HG02588 (cell line): Measurements from ENCODE around the gene SLC22A15.
"Not testable (repeated sequence)": the region's sequence is repeated elsewhere in the genome, so short reads cannot be mapped to it uniquely, and the experiment has no call there.

Source experiments
- ATAC-seq: cut with Tn5 transposase; IDR thresholded peaks from one replicate; pipeline ENCODE4 v1.9.1; 2021; ENCODE audit warnings: mild to moderate bottlenecking, moderate library complexity; ENCODE audit not compliant: unreplicated experiment

Gene SLC22A15

GRCh38 chr1:115976062-115976920 is at the start of gene SLC22A15:
TSS of gene SLC22A15 (plus strand) at chr1:115976513. CDS start at chr1:115976628, 115 bp downstream.
- peak; percentile 90 for ATAC-seq

GRCh38 chr1:115927971-115928370 is 48.3 kb upstream of the SLC22A15 start:
- ATAC-seq = no peak

GRCh38 chr1:115929881-115930280 is 46.4 kb upstream of the SLC22A15 start:
- no peak for ATAC-seq

GRCh38 chr1:115933625-115934024 is 42.7 kb upstream of the SLC22A15 start:
- ATAC-seq = no peak

GRCh38 chr1:115939455-115939854 is 36.9 kb upstream of the SLC22A15 start:
- ATAC-seq = no peak

- ATAC-seq = no peak
Measured at GRCh38 chr1:115946116-115946515, 30.2 kb upstream of the SLC22A15 start.

GRCh38 chr1:115949156-115949555 is 27.2 kb upstream of the SLC22A15 start:
- no peak for ATAC-seq

- ATAC-seq = no peak
Measured at GRCh38 chr1:115951560-115951959, 24.8 kb upstream of the SLC22A15 start.

- no peak for ATAC-seq
Measured at GRCh38 chr1:115952547-115952946, 23.8 kb upstream of the SLC22A15 start.

GRCh38 chr1:115953180-115953579 is 23.1 kb upstream of the SLC22A15 start:
- ATAC-seq = no peak

GRCh38 chr1:115954684-115955083 is 21.6 kb upstream of the SLC22A15 start:
- no peak for ATAC-seq

- no peak for ATAC-seq
Measured at GRCh38 chr1:115955228-115955627, 21.1 kb upstream of the SLC22A15 start.

- no peak for ATAC-seq
Measured at GRCh38 chr1:115958866-115959265, 17.4 kb upstream of the SLC22A15 start.

GRCh38 chr1:115969509-115969908 is 6.8 kb upstream of the SLC22A15 start:
- ATAC-seq = no peak

GRCh38 chr1:115971778-115972177 is 4.5 kb upstream of the SLC22A15 start:
- ATAC-seq = not testable (repeated sequence)

GRCh38 chr1:115973154-115973553 is 3.2 kb upstream of the SLC22A15 start:
- no peak for ATAC-seq

GRCh38 chr1:115975569-115976061 is 698 bp upstream of the SLC22A15 start:
- ATAC-seq = no peak

- ATAC-seq = peak; percentile 18
Measured at GRCh38 chr1:115976921-115977498, 697 bp downstream of the SLC22A15 start.

GRCh38 chr1:115977499-115978258 is 1.4 kb downstream of the SLC22A15 start:
- ATAC-seq = no peak

- no peak for ATAC-seq
Measured at GRCh38 chr1:115978292-115978941, 2.1 kb downstream of the SLC22A15 start.

GRCh38 chr1:115980156-115980555 is 3.8 kb downstream of the SLC22A15 start:
- no peak for ATAC-seq
